ENCODE measurements around the gene RNF223.

Gene RNF223

GRCh38 chr1:1072849-1073742 is 1.0 kb downstream of the RNF223 start:
- no peak for ATAC-seq
- no peak for TF ChIP-seq PATZ1 (CRISPR knock-in tag; IDR thresholded peaks at IDR 0.05; ENCODE audit: borderline replicate concordance)
- TF ChIP-seq ZC3H10 (CRISPR knock-in tag; IDR thresholded peaks at IDR 0.05), result no peak
- no peak for TF ChIP-seq ZFP30 (CRISPR knock-in tag; IDR thresholded peaks at IDR 0.05)

- no peak for TF ChIP-seq SNAI2 (CRISPR knock-in tag; IDR thresholded peaks at IDR 0.05)
- TF ChIP-seq CSRNP3 (CRISPR knock-in tag; IDR thresholded peaks at IDR 0.05), result no peak
- TF ChIP-seq POU6F1 (CRISPR knock-in tag; IDR thresholded peaks at IDR 0.05; ENCODE audit: borderline replicate concordance, low read depth), result no peak
- no peak for TF ChIP-seq PATZ1 (CRISPR knock-in tag; IDR thresholded peaks at IDR 0.05; ENCODE audit: borderline replicate concordance)
- TF ChIP-seq ARNTL (CRISPR knock-in tag; IDR thresholded peaks at IDR 0.05; ENCODE audit: borderline replicate concordance, low read depth), result no peak
Observed at GRCh38 chr1:1072299-1072848, 1.7 kb downstream of the RNF223 start.

GRCh38 chr1:1071486-1072298 is 2.4 kb downstream of the RNF223 start:
- no peak for ATAC-seq
- TF ChIP-seq PATZ1 (CRISPR knock-in tag; IDR thresholded peaks at IDR 0.05; ENCODE audit: borderline replicate concordance), result no peak

More at GRCh38 chr1:1072299-1072848, 1.7 kb downstream of the RNF223 start:
- ATAC-seq, result no peak

GRCh38 chr1:1069711-1070676 is 4.1 kb downstream of the RNF223 start:
- no peak for TF ChIP-seq ZNF70 (CRISPR knock-in tag; IDR thresholded peaks at IDR 0.05)
- TF ChIP-seq TSHZ2 (CRISPR knock-in tag; IDR thresholded peaks at IDR 0.05), result no peak
- TF ChIP-seq ZNF565 (CRISPR knock-in tag; conservative IDR thresholded peaks at IDR 0.05; ENCODE audit: low read depth), result no peak
- no peak for TF ChIP-seq PPARA (CRISPR knock-in tag; IDR thresholded peaks at IDR 0.05; ENCODE audit: borderline replicate concordance)
- ATAC-seq, result peak; percentile 2; the same call in 1 of the 3 replicates

All from SK-N-SH treated with all-trans-retinoic acid at 6 μM for 48 hours (cell line).